ENCODE data around the gene CCDC28B. TPM values are rescaled to one million over a fixed set of nuclear protein-coding genes. Genes with fewer than 3 reads are reported as not detected.

CCDC28B gene
- total RNA-seq, 4 donors from 2014 or later: 5.0 to 7.8 (median 6.5) TPM

- H3K9me3 ChIP-seq: no peaks in the 10 kb centered on the region
- H3K4me3 ChIP-seq: peak within 1 kb of the TSS; percentile 60 to 69 (median 66)
- DNase-seq (ENCODE audit: extremely low spot score): peak; percentile 96
- 3% methylated on average over 26 of the region's 77 CpGs for WGBS
- no peaks in the 10 kb centered on the region for H3K36me3 ChIP-seq
- H3K27ac ChIP-seq (replicated peaks in 1 of 4): peak within 1 kb of the TSS; percentile 42 to 72 (median 57)
- peaks cover 26 to 42% (median 38%) of the 10 kb centered on the region in 4 donors for H3K4me1 ChIP-seq
- no peaks in the 10 kb centered on the region for H3K27me3 ChIP-seq
- intact Hi-C loops (cut with DNase I): no loop called here
- TF ChIP-seq POLR2AphosphoS5 (IDR thresholded peaks at IDR 0.05): peak; percentile 84 to 91
- no peak for TF ChIP-seq EP300 (IDR thresholded peaks at IDR 0.05)
These were observed 5.3 kb downstream of the CCDC28B start, which contains the start of gene IQCC for GRCh38 chr1:32205401-32206370. TSS of gene IQCC (plus strand) at chr1:32205671. CDS start at chr1:32205682, 11 bp downstream.

GRCh38 chr1:32208469-32208868, 8.1 kb downstream of the CCDC28B start:
- H3K36me3 ChIP-seq: peaks cover 0 to 9% (median 0%) of the 10 kb centered on the region in 4 donors
- no peaks in the 10 kb centered on the region for H3K9me3 ChIP-seq
- no peak for DNase-seq (ENCODE audit: extremely low spot score)
- H3K27me3 ChIP-seq: no peaks in the 10 kb centered on the region
- intact Hi-C loops (cut with DNase I): no loop called here
- no peak for TF ChIP-seq EP300 (IDR thresholded peaks at IDR 0.05)
- TF ChIP-seq CTCF (IDR thresholded peaks at IDR 0.05): no peak
- TF ChIP-seq POLR2AphosphoS5 (IDR thresholded peaks at IDR 0.05): no peak
- TF ChIP-seq POLR2A (IDR thresholded peaks at IDR 0.05; ENCODE audit: low read depth): no peak
- H3K27ac ChIP-seq (replicated peaks in 1 of 4): no peak overlapping the region
- peaks cover 13 to 27% (median 23%) of the 10 kb centered on the region in 4 donors for H3K4me1 ChIP-seq
- WGBS: 89% methylated on average over 5 of the region's 6 CpGs
- H3K4me3 ChIP-seq: no peak overlapping the region

GRCh38 chr1:32208891-32209328, 8.5 kb downstream of the CCDC28B start, which contains the start of gene DCDC2B:
TSS of gene DCDC2B (plus strand) at chr1:32209089. CDS start at chr1:32209094, 5 bp downstream.
- TF ChIP-seq EP300 (IDR thresholded peaks at IDR 0.05) (no peak), POLR2AphosphoS5 (IDR thresholded peaks at IDR 0.05) (peak in 1 of 2 donors; percentile 22)
- no peak for DNase-seq (ENCODE audit: extremely low spot score)
- Histone ChIP-seq H3K27ac (replicated peaks in 1 of 4) (no peak within 1 kb of the TSS), H3K27me3 (no peaks in the 10 kb centered on the region), H3K9me3 (no peaks in the 10 kb centered on the region), H3K4me1 (peaks cover 13 to 27% (median 23%) of the 10 kb centered on the region in 4 donors), H3K4me3 (no peak within 1 kb of the TSS), H3K36me3 (peaks cover 0 to 9% (median 1%) of the 10 kb centered on the region in 4 donors)
- WGBS: 69% methylated on average over 3 of the region's 5 CpGs
- intact Hi-C loops (cut with DNase I): no loop called here

- Histone ChIP-seq H3K4me3 (no peak overlapping the region), H3K4me1 (peaks cover 7 to 26% (median 13%) of the 10 kb centered on the region in 4 donors), H3K36me3 (peaks cover 28 to 72% (median 44%) of the 10 kb centered on the region in 4 donors), H3K9me3 (no peaks in the 10 kb centered on the region), H3K27ac (replicated peaks in 1 of 4) (peak overlapping the region in 2 of 4 donors; percentile 39 to 43), H3K27me3 (no peaks in the 10 kb centered on the region)
- DNase-seq (ENCODE audit: extremely low spot score): no peak
- 75% methylated on average over 10 of the region's 10 CpGs for WGBS
- TF ChIP-seq CTCF (IDR thresholded peaks at IDR 0.05): peak; percentile 60 to 76 (median 68)
- no peak for TF ChIP-seq EP300 (IDR thresholded peaks at IDR 0.05)
- TF ChIP-seq POLR2AphosphoS5 (IDR thresholded peaks at IDR 0.05): peak in 1 of 2 donors; percentile 24
- TF ChIP-seq POLR2A (IDR thresholded peaks at IDR 0.05; ENCODE audit: low read depth): no peak
- intact Hi-C loops (cut with DNase I): no loop called here
These were observed 15.5 kb downstream of the CCDC28B start for GRCh38 chr1:32215629-32216480.

GRCh38 chr1:32216566-32216965, 16.2 kb downstream of the CCDC28B start:
- peaks cover 28 to 72% (median 44%) of the 10 kb centered on the region in 4 donors for H3K36me3 ChIP-seq
- intact Hi-C loops (cut with DNase I): no loop called here
- H3K4me1 ChIP-seq: peaks cover 14 to 33% (median 20%) of the 10 kb centered on the region in 4 donors
- H3K4me3 ChIP-seq: no peak overlapping the region
- H3K27me3 ChIP-seq: no peaks in the 10 kb centered on the region
- 94% methylated on average over 4 of the region's 5 CpGs for WGBS
- H3K27ac ChIP-seq (replicated peaks in 1 of 4): no peak overlapping the region
- TF ChIP-seq POLR2AphosphoS5 (IDR thresholded peaks at IDR 0.05) (no peak), CTCF (IDR thresholded peaks at IDR 0.05) (no peak), POLR2A (IDR thresholded peaks at IDR 0.05; ENCODE audit: low read depth) (no peak), EP300 (IDR thresholded peaks at IDR 0.05) (no peak)
- DNase-seq (ENCODE audit: extremely low spot score): no peak
- no peaks in the 10 kb centered on the region for H3K9me3 ChIP-seq
